ENCODE measurements around the gene DNMBP. TPM values are rescaled to one million over a fixed set of nuclear protein-coding genes. Genes with fewer than 3 reads are reported as not detected.

The DNMBP gene
- 10 to 100 TPM; 21.6 to 28.8 (median 24.6) TPM for total RNA-seq

DNA sequence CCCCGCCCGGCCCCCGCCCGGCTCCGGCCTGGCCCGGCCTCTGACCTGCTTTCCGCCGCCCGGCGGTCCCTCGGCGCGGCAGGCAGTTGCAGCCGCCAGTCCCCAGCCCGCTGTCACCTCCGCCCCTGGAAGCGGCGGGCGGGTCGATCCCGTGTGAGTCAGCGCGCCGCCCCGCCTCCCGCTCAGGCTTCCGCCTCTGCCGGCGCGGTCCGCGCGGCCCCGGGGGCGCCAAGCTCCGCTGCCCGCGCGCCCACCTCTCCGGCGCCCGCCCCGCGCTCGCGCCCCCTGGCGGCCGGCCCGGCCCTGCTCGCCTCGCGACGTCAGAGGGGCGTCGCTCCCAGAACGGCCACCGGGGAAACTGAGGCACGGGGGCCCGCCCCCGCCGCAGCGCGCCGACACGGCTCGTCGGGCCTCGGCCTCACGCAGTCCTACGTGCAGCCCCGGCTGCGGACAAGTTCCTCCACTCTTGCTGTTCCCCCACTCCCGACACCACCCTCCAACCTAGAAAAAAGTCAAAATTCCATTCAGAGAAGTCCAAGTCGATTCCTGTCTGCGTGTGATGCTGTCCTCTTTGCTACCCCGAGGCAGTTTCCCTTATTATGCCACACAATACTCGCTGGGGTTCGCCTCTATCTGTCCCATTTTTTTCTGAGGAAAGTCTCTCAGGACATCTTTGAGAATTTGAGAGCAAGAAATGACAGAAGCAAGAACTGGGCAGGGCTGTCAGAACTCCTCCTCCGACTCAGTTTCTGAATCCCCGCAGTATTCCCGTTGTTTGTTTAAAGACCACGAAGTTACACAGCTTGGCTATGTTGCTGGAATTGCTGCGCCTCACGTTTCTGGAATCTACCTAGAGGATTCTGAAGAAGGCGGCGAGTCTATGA, at the start of gene DNMBP:
DNMBP (minus strand) TSS at position 155 of the 884 bp plus-strand sequence. CDS start 37,823 bp downstream, outside the sequence.
- TF ChIP-seq EP300 (IDR thresholded peaks at IDR 0.05) (peak in 1 of 2 donors; percentile 10), POLR2A (IDR thresholded peaks at IDR 0.05) (peak; percentile 14 to 69)
- TF ChIP-seq, protein P1, sequence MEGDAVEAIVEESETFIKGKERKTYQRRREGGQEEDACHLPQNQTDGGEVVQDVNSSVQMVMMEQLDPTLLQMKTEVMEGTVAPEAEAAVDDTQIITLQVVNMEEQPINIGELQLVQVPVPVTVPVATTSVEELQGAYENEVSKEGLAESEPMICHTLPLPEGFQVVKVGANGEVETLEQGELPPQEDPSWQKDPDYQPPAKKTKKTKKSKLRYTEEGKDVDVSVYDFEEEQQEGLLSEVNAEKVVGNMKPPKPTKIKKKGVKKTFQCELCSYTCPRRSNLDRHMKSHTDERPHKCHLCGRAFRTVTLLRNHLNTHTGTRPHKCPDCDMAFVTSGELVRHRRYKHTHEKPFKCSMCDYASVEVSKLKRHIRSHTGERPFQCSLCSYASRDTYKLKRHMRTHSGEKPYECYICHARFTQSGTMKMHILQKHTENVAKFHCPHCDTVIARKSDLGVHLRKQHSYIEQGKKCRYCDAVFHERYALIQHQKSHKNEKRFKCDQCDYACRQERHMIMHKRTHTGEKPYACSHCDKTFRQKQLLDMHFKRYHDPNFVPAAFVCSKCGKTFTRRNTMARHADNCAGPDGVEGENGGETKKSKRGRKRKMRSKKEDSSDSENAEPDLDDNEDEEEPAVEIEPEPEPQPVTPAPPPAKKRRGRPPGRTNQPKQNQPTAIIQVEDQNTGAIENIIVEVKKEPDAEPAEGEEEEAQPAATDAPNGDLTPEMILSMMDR (IDR thresholded peaks at IDR 0.05), result peak; percentile 52 to 93 (median 77)
- Histone ChIP-seq H3K36me3 (no peaks in the 10 kb centered on the region), H3K4me3 (peak within 1 kb of the TSS; percentile 57 to 91 (median 80)), H3K27me3 (no peaks in the 10 kb centered on the region), H3K9me3 (no peaks in the 10 kb centered on the region), H3K4me1 (peaks cover 0 to 46% (median 22%) of the 10 kb centered on the region in 4 donors), H3K27ac (peak within 1 kb of the TSS; percentile 61 to 91 (median 84))
- peak; percentile 61 to 63 for DNase-seq (ENCODE audit: low spot score in 2 of 2)
- 3% methylated on average over 50 to 51 of the region's 86 CpGs for WGBS, 2 donors

DNA sequence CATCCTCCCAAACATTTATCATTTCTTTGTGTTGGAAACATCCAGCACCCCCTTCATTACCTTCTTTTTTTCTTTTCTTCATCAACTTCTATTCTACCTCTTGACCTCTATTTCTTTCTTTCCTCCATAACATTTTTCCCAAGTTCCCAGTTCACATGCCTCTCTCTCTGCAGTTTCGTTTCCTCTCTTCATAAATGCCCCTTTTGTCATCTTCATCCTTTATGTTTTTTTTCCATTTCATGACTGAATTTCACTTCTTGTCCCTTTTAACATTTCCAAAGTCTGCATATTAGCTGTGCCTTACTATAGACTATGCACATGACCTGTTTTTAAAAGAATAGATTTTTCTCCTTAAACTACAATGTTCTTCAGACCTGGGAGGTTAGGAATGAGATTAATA, 48.2 kb upstream of the DNMBP start:
- H3K9me3 ChIP-seq, result peaks cover 0 to 11% (median 0%) of the 10 kb centered on the region in 4 donors
- H3K27ac ChIP-seq, result no peak overlapping the region
- 23 to 24% methylated on average over 1 of the region's 1 CpG for WGBS, 2 donors
- no peaks in the 10 kb centered on the region for H3K36me3 ChIP-seq
- H3K4me3 ChIP-seq, result no peak overlapping the region
- DNase-seq (ENCODE audit: low spot score in 2 of 2), result no peak
- H3K4me1 ChIP-seq, result no peaks in the 10 kb centered on the region
- H3K27me3 ChIP-seq, result no peaks in the 10 kb centered on the region
- no peak for TF ChIP-seq POLR2A (IDR thresholded peaks at IDR 0.05)
- TF ChIP-seq, protein P1 (IDR thresholded peaks at IDR 0.05), result no peak
- TF ChIP-seq EP300 (IDR thresholded peaks at IDR 0.05), result no peak

- Histone ChIP-seq H3K27me3 (no peaks in the 10 kb centered on the region), H3K4me1 (no peaks in the 10 kb centered on the region), H3K4me3 (no peak overlapping the region), H3K27ac (no peak overlapping the region), H3K9me3 (peaks cover 0 to 11% (median 0%) of the 10 kb centered on the region in 4 donors), H3K36me3 (no peaks in the 10 kb centered on the region)
- no peak for TF ChIP-seq POLR2A (IDR thresholded peaks at IDR 0.05)
- no peak for TF ChIP-seq EP300 (IDR thresholded peaks at IDR 0.05)
- TF ChIP-seq, protein P1 (IDR thresholded peaks at IDR 0.05), result no peak
- 44 to 51% methylated on average over 6 of the region's 6 CpGs for WGBS, 2 donors
- no peak for DNase-seq (ENCODE audit: low spot score in 2 of 2)
Observed at GRCh38 chr10:100053686-100054460, 44.1 kb upstream of the DNMBP start.

DNA sequence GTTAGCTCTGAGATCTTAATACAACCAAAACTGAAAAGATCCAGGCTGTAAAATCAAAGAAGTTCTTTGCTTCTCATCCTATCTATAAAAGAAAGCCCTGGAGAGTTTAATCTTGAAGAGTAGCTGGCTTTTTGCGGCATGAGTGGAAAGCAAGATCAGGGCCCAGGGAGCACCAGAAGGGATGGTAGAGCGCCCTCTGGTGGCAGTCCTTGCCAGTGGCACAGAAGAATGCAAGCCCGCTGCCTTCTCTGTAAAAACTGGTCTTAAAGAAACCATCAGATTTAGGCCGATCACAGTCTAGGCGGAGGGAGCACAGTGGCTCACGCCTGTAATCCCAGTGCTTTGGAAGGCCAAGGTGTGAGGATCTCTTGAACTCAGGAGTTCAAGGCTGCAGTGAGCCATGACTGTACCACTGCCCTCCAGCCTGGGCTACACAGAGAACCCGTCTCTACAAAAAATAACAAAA, 36.3 kb upstream of the DNMBP start:
- Histone ChIP-seq H3K27me3 (no peaks in the 10 kb centered on the region), H3K4me1 (peaks cover 0 to 27% (median 3%) of the 10 kb centered on the region in 4 donors), H3K9me3 (no peaks in the 10 kb centered on the region), H3K4me3 (no peak overlapping the region), H3K27ac (no peak overlapping the region), H3K36me3 (no peaks in the 10 kb centered on the region)
- 15 to 20% methylated on average over 7 of the region's 7 CpGs for WGBS, 2 donors
- TF ChIP-seq POLR2A (IDR thresholded peaks at IDR 0.05) (no peak), EP300 (IDR thresholded peaks at IDR 0.05) (no peak)
- TF ChIP-seq, protein P1 (IDR thresholded peaks at IDR 0.05), result peak; percentile 90 to 95 (median 92)
- peak; percentile 84 to 95 for DNase-seq (ENCODE audit: low spot score in 2 of 2)

Measured in tibial nerve (tissue), 4 donors.